IPS-18c (cell line): ENCODE data around the gene SCP2.

Experiments used
- H3K4me3 ChIP-seq: 2 replicates; pipeline ENCODE4 v1.7.0; 2013; ENCODE audit warnings: low read depth, mild to moderate bottlenecking, low read length, moderate library complexity; ENCODE audit not compliant: insufficient read depth
- H3K9me3 ChIP-seq: one replicate; pipeline ENCODE4 v1.6.1; 2013; ENCODE audit warnings: mild to moderate bottlenecking, low read length, moderate library complexity; ENCODE audit not compliant: control insufficient read depth, insufficient read depth

Gene SCP2

GRCh38 chr1:53067886-53068285 is 140.8 kb downstream of the SCP2 start:
- Histone ChIP-seq H3K4me3 (no peak overlapping the region), H3K9me3 (peaks cover 2% of the 10 kb centered on the region)

GRCh38 chr1:53068314-53069099 is 141.4 kb downstream of the SCP2 start:
- no peak overlapping the region for H3K4me3 ChIP-seq
- H3K9me3 ChIP-seq = peaks cover 2% of the 10 kb centered on the region

GRCh38 chr1:53069265-53069662 is 142.2 kb downstream of the SCP2 start:
- H3K4me3 ChIP-seq = no peak overlapping the region
- H3K9me3 ChIP-seq = peaks cover 2% of the 10 kb centered on the region

DNA sequence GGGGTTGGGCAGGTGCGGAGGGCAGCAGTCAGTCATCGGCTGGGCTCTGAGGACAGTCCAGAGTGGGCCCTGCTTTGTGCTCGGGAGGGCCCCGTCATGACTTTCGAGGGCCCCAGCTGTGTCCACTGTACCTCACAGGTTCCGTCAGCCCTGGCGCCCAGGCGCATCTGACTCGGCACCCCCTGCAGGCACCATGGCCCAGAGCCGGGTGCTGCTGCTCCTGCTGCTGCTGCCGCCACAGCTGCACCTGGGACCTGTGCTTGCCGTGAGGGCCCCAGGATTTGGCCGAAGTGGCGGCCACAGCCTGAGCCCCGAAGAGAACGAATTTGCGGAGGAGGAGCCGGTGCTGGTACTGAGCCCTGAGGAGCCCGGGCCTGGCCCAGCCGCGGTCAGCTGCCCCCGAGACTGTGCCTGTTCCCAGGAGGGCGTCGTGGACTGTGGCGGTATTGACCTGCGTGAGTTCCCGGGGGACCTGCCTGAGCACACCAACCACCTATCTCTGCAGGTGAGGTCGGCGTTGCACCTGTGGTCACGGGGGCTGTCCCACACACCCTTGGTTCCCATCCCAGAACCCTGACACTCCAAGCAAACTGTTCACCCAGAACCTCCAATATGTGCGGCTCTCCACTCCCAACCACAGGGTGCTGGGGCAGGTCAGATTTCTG is 142.7 kb downstream of the SCP2 start:
- Histone ChIP-seq H3K4me3 (no peak overlapping the region), H3K9me3 (peaks cover 2% of the 10 kb centered on the region)

DNA sequence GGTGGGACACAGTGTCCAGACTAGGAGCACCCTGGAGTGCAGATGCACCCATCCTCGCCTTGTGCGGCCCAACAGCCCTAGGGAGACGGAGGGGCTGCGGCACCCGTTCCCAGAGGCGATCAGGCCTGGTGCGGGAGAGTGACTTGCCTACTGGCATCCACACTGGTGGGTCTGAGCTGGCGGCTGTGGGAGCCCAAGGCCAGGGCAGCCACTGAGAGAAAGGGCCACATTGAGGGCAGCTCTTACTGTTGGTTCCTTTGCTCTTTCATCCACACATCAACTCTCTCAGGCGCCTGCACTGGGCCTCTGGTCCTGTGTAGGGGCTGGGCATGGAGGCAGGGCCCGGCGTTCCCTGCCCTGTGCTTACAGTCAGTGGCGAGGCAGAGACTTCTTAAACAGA is 143.5 kb downstream of the SCP2 start:
- Histone ChIP-seq H3K4me3 (no peak overlapping the region), H3K9me3 (peaks cover 2% of the 10 kb centered on the region)

- no peak overlapping the region for H3K4me3 ChIP-seq
- peaks cover 2% of the 10 kb centered on the region for H3K9me3 ChIP-seq
These were observed 144.2 kb downstream of the SCP2 start for GRCh38 chr1:53071167-53071865.

GRCh38 chr1:53071915-53072314 is 144.8 kb downstream of the SCP2 start:
- Histone ChIP-seq H3K4me3 (no peak overlapping the region), H3K9me3 (peaks cover 2% of the 10 kb centered on the region)

DNA sequence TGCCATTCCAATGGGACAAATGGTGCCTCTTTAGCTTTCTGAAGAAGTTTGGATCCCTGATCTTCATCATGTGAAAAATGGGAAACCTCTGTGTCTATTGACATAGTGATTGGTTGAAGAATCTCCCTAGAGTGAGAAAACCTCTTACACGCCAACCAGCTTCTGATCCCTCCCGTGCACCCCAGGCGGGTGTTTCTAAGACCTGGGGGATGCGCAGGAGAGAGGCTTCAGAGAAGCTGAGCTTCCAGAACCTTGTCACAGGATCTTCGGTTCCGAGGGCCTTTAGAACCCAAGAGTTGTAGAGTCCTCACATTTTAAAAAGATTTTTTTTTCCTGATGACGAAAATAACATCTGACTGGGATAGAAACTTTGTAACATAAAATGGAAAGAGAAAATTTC is 146.2 kb downstream of the SCP2 start:
- no peak overlapping the region for H3K4me3 ChIP-seq
- peaks cover 2% of the 10 kb centered on the region for H3K9me3 ChIP-seq

DNA sequence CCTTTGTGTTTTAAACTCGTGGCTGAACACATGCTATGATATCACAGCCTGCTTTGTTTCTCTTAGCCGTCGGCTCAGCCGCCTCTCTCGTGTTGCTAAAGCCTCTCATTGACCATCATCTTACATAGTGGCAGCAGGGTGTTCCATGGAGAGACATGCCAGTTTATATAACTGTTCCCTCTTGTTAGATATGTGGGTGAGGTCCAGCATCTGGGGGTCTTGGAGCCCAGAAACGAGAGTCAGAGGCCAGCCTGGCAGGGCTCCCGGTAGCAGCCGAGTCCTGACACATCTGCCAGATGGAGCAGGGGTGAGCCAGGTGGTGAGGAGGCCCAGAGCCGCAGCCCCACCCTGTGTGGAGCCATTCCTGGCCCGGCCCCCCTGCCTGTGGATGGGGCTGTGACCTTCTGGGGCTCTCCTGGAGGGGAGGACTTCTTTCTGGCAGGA is 146.8 kb downstream of the SCP2 start:
- peaks cover 2% of the 10 kb centered on the region for H3K9me3 ChIP-seq
- H3K4me3 ChIP-seq = no peak overlapping the region

- H3K4me3 ChIP-seq = no peak overlapping the region
These were observed 147.5 kb downstream of the SCP2 start for GRCh38 chr1:53074313-53075154.

DNA sequence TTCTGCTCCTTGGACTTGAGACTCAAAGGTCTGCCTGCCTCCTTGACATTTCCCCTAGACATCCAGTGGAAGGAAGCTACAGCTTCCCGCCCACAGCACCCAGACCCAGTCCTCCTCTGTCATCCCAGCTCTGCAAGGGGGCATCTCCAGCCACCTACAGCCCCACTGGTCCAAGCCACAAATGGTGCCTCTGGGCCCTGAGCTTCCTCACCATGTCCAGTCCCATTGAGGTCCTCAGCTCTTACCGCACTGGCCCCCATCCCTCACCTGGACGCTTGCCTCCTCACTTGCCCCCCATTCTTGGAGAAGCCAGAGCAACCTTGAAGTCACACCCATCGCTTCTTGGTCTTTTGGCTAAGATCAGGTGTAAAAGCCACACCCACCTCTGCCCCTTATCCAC is 148.1 kb downstream of the SCP2 start:
- H3K4me3 ChIP-seq = no peak overlapping the region

More at GRCh38 chr1:53074313-53075154, 147.5 kb downstream of the SCP2 start:
- H3K9me3 ChIP-seq = peaks cover 2% of the 10 kb centered on the region

DNA sequence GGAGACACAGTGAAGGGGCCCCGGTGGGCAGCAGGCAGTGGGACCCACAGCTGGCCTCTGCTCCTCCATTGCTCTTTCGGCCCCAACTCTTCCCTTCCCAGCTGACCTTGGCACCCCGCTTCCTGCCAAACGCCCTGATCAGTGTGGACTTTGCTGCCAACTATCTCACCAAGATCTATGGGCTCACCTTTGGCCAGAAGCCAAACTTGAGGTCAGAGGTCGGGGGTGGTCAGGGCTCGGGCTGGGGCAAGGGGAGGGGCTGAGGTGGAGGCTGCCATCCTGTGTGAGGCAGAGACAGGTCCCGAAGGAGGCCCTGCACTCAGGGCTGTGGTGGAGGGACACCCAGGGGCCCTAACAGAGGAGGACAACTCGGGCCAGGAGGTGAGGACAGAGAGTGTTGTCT is 148.7 kb downstream of the SCP2 start:
- Histone ChIP-seq H3K9me3 (peaks cover 2% of the 10 kb centered on the region), H3K4me3 (no peak overlapping the region)

More for the DNA sequence above, 148.1 kb downstream of the SCP2 start:
- H3K9me3 ChIP-seq = peaks cover 2% of the 10 kb centered on the region

DNA sequence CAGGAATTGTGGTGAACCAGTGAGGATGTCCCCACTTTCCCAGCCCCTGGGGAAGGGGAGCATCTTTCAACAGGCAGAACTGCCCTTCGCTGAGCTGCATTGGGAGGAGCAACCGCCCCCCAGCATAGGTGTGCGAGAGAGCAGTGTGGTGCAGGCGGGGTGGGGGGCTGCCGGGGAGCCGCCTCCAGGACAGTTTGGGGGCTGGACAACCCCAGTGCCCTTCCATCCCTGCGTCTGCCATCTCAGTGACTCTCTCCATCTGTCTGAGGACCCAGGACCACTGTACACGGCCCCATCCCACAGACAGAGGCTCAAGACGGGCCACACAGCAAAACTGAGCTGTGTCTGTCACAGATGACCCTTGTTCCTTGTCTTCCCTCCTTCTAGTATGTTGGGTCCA is 149.1 kb downstream of the SCP2 start:
- Histone ChIP-seq H3K4me3 (no peak overlapping the region), H3K9me3 (peaks cover 2% of the 10 kb centered on the region)

GRCh38 chr1:53076721-53077598 is 149.9 kb downstream of the SCP2 start:
- no peak overlapping the region for H3K4me3 ChIP-seq
- H3K9me3 ChIP-seq = no peaks in the 10 kb centered on the region

- Histone ChIP-seq H3K9me3 (no peaks in the 10 kb centered on the region), H3K4me3 (no peak overlapping the region)
These were observed 150.5 kb downstream of the SCP2 start for GRCh38 chr1:53077599-53077965.

DNA sequence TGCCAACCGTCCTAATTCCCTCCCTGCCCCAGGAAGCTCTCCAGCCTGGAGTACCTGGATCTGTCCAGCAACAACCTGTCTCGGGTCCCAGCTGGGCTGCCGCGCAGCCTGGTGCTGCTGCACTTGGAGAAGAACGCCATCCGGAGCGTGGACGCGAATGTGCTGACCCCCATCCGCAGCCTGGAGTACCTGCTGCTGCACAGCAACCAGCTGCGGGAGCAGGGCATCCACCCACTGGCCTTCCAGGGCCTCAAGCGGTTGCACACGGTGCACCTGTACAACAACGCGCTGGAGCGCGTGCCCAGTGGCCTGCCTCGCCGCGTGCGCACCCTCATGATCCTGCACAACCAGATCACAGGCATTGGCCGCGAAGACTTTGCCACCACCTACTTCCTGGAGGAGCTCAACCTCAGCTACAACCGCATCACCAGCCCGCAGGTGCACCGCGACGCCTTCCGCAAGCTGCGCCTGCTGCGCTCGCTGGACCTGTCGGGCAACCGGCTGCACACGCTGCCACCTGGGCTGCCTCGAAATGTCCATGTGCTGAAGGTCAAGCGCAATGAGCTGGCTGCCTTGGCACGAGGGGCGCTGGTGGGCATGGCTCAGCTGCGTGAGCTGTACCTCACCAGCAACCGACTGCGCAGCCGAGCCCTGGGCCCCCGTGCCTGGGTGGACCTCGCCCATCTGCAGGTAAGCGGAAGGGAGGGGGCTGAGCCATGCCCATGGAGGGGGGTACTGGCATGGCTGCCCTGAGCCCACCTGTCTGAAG is 151.4 kb downstream of the SCP2 start:
- H3K9me3 ChIP-seq = no peaks in the 10 kb centered on the region
- H3K4me3 ChIP-seq = no peak overlapping the region
